ENCODE measurements around the gene CIZ1. TPM values are rescaled to one million over a fixed set of nuclear protein-coding genes. Genes with fewer than 3 reads are reported as not detected.
"Not testable (repeated sequence)": the region's sequence is repeated elsewhere in the genome, so short reads cannot be mapped to it uniquely, and the experiment has no call there.

Gene CIZ1
- total RNA-seq, 1 experiment from 2014 or later: 133 TPM

GRCh38 chr9:128185979-128186965, 5.1 kb downstream of the CIZ1 start:
- TF ChIP-seq, protein P1, sequence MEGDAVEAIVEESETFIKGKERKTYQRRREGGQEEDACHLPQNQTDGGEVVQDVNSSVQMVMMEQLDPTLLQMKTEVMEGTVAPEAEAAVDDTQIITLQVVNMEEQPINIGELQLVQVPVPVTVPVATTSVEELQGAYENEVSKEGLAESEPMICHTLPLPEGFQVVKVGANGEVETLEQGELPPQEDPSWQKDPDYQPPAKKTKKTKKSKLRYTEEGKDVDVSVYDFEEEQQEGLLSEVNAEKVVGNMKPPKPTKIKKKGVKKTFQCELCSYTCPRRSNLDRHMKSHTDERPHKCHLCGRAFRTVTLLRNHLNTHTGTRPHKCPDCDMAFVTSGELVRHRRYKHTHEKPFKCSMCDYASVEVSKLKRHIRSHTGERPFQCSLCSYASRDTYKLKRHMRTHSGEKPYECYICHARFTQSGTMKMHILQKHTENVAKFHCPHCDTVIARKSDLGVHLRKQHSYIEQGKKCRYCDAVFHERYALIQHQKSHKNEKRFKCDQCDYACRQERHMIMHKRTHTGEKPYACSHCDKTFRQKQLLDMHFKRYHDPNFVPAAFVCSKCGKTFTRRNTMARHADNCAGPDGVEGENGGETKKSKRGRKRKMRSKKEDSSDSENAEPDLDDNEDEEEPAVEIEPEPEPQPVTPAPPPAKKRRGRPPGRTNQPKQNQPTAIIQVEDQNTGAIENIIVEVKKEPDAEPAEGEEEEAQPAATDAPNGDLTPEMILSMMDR (IDR thresholded peaks at IDR 0.05; ENCODE audit: unreplicated experiment): no peak
- intact Hi-C loops (cut with micrococcal nuclease): no loop called here
- H3K27me3 Mint-ChIP-seq (ENCODE audit: insufficient read depth, unreplicated experiment): no peaks in the 10 kb centered on the region
- H3K36me3 Mint-ChIP-seq (ENCODE audit: insufficient read depth, unreplicated experiment): peaks cover 56% of the 10 kb centered on the region
- H3K4me3 Mint-ChIP-seq (ENCODE audit: unreplicated experiment): no peak overlapping the region
- no peaks in the 10 kb centered on the region for H3K9me3 Mint-ChIP-seq (ENCODE audit: unreplicated experiment)
- POLR2A ChIA-PET: no interaction called here
- H3K27ac Mint-ChIP-seq (ENCODE audit: low read depth, unreplicated experiment): no peak overlapping the region
- CTCF ChIA-PET: interaction anchor here (0.6 to 1.4 kb wide), 2 partner anchors 11 to 109 kb away, joined by 3 read pairs; no protein-coding TSS in a partner anchor
- no TSS peak for BruUV-seq (replicated peaks)
- no peak for DNase-seq (ENCODE audit: unreplicated experiment)
- H3K4me1 Mint-ChIP-seq (ENCODE audit: insufficient read depth, unreplicated experiment): no peaks in the 10 kb centered on the region

GRCh38 chr9:128182893-128183588, 8.3 kb downstream of the CIZ1 start:
- ChIA-PET POLR2A (interaction anchor here (1.0 to 1.9 kb wide), 2 partner anchors 8 to 188 kb away, joined by 3 to 6 read pairs; partner anchors contain the start of gene URM1), CTCF (interaction anchor here (0.7 kb wide), 3 partner anchors 9 to 265 kb away, joined by 3 read pairs; no protein-coding TSS in a partner anchor)
- no peaks in the 10 kb centered on the region for H3K27me3 Mint-ChIP-seq (ENCODE audit: insufficient read depth, unreplicated experiment)
- intact Hi-C loops (cut with micrococcal nuclease): no loop called here
- DNase-seq (ENCODE audit: unreplicated experiment): no peak
- no peaks in the 10 kb centered on the region for H3K4me1 Mint-ChIP-seq (ENCODE audit: insufficient read depth, unreplicated experiment)
- H3K9me3 Mint-ChIP-seq (ENCODE audit: unreplicated experiment): no peaks in the 10 kb centered on the region
- H3K4me3 Mint-ChIP-seq (ENCODE audit: unreplicated experiment): no peak overlapping the region
- peaks cover 55% of the 10 kb centered on the region for H3K36me3 Mint-ChIP-seq (ENCODE audit: insufficient read depth, unreplicated experiment)
- TF ChIP-seq, protein P1 (IDR thresholded peaks at IDR 0.05; ENCODE audit: unreplicated experiment): no peak
- H3K27ac Mint-ChIP-seq (ENCODE audit: low read depth, unreplicated experiment): peak overlapping the region; percentile 50
- BruUV-seq (replicated peaks): no TSS peak

- H3K36me3 Mint-ChIP-seq (ENCODE audit: insufficient read depth, unreplicated experiment): peaks cover 54% of the 10 kb centered on the region
- intact Hi-C loops (cut with micrococcal nuclease); CTCF ChIA-PET; H3K27ac Mint-ChIP-seq (ENCODE audit: low read depth, unreplicated experiment); BruUV-seq (replicated peaks); H3K9me3 Mint-ChIP-seq (ENCODE audit: unreplicated experiment); H3K4me3 Mint-ChIP-seq (ENCODE audit: unreplicated experiment); H3K27me3 Mint-ChIP-seq (ENCODE audit: insufficient read depth, unreplicated experiment); H3K4me1 Mint-ChIP-seq (ENCODE audit: insufficient read depth, unreplicated experiment): not testable (repeated sequence)
- POLR2A ChIA-PET: interaction anchor here (0.6 kb wide), 1 partner anchor 69 kb away, joined by 3 read pairs; no protein-coding TSS in a partner anchor
- TF ChIP-seq, protein P1 (IDR thresholded peaks at IDR 0.05; ENCODE audit: unreplicated experiment): peak; percentile 38
- DNase-seq (ENCODE audit: unreplicated experiment): peak; percentile 20
These were observed 9.9 kb downstream of the CIZ1 start for GRCh38 chr9:128181480-128181879.

DNA sequence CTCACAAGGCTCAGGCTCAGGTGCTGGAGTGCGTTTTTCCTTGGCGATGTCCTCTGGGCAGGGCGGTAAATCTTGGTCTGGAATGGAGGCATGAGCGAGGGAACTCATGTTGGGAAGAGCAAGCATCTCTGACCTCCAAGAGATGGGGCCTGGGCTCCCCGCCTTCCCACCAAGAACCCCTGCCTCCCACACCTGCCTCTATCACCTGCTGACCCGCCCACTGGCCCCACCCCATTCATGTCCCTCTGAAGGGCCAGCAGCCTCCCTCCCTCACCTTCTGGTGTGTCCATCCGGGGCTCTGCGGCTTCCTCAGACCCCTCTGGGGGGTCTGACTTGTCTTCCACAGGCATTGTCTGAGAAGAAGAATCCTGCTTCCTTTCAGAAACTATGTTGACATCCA, 10.9 kb downstream of the CIZ1 start:
- no peak for DNase-seq (ENCODE audit: unreplicated experiment)
- peaks cover 45% of the 10 kb centered on the region for H3K36me3 Mint-ChIP-seq (ENCODE audit: insufficient read depth, unreplicated experiment)
- TF ChIP-seq, protein P1 (IDR thresholded peaks at IDR 0.05; ENCODE audit: unreplicated experiment): no peak
- BruUV-seq (replicated peaks): no TSS peak
- intact Hi-C loops (cut with micrococcal nuclease): no loop called here
- H3K4me1 Mint-ChIP-seq (ENCODE audit: insufficient read depth, unreplicated experiment): no peaks in the 10 kb centered on the region
- CTCF ChIA-PET: no interaction called here
- H3K4me3 Mint-ChIP-seq (ENCODE audit: unreplicated experiment): no peak overlapping the region
- POLR2A ChIA-PET: no interaction called here
- no peaks in the 10 kb centered on the region for H3K27me3 Mint-ChIP-seq (ENCODE audit: insufficient read depth, unreplicated experiment)
- H3K27ac Mint-ChIP-seq (ENCODE audit: low read depth, unreplicated experiment): no peak overlapping the region
- H3K9me3 Mint-ChIP-seq (ENCODE audit: unreplicated experiment): no peaks in the 10 kb centered on the region
